Measurements from ENCODE around the gene GNPDA1. TPM values are rescaled to one million over a fixed set of nuclear protein-coding genes. Genes with fewer than 3 reads are reported as not detected.

GNPDA1 gene
- total and polyA plus RNA-seq, 4 donors = 8.0 to 15.0 (median 10.5) TPM

DNA sequence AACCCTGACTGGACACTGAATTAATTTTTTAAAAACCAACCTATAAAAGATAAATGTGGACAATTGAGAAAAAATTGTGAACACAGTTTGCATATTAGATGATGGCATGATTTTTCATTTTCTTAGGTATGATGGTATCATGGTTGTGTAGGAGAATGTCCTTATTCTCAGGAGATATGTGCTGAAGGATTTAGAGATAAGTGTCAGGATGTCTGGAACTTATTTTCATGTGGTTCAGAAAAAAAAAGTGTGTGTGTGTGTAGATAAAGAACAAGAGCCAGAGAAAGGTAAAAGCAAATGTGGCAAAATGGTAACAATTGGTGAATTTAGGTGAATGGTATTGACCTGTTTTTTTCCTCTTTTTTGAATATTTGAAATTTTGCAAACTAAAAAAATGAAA is 4.0 kb downstream of the GNPDA1 start:
- Histone ChIP-seq H3K4me3 (ENCODE audit: low read depth in 1 of 3, low read length in 3 of 3) (no peak overlapping the region), H3K9ac (ENCODE audit: low read depth in 1 of 2, low read length in 2 of 2) (no peak overlapping the region), H3K9me3 (ENCODE audit: control insufficient read depth in 4 of 4, low read length in 3 of 4) (no peaks in the 10 kb centered on the region), H3K36me3 (ENCODE audit: control insufficient read depth in 4 of 4, insufficient read depth in 3 of 4, low read depth in 1 of 4, low read length in 3 of 4) (peaks cover 3 to 23% (median 16%) of the 10 kb centered on the region in 4 donors), H3K27me3 (ENCODE audit: control insufficient read depth in 4 of 4, insufficient read depth in 4 of 4, low read length in 3 of 4) (no peaks in the 10 kb centered on the region), H3K27ac (ENCODE audit: low read depth in 1 of 2, low read length in 2 of 2) (no peak overlapping the region), H3K4me1 (ENCODE audit: control insufficient read depth in 4 of 4, insufficient read depth in 4 of 4, low read length in 3 of 4) (peaks cover 2 to 19% (median 8%) of the 10 kb centered on the region in 4 donors)
- no peak for DNase-seq (ENCODE audit: low spot score)
- TF ChIP-seq, protein P1, sequence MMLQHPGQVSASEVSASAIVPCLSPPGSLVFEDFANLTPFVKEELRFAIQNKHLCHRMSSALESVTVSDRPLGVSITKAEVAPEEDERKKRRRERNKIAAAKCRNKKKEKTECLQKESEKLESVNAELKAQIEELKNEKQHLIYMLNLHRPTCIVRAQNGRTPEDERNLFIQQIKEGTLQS (IDR thresholded peaks at IDR 0.05) = no peak
- TF ChIP-seq JUND (IDR thresholded peaks at IDR 0.05) (no peak), SP1 (IDR thresholded peaks at IDR 0.05) (no peak), TAF1 (conservative IDR thresholded peaks at IDR 0.05) (no peak), FOXA1 (IDR thresholded peaks at IDR 0.05) (no peak), GABPA (IDR thresholded peaks at IDR 0.05 in 1 of 2, conservative IDR thresholded peaks at IDR 0.05 in 1 of 2) (no peak), FOXA2 (IDR thresholded peaks at IDR 0.05) (no peak)
- TF ChIP-seq, protein P2, sequence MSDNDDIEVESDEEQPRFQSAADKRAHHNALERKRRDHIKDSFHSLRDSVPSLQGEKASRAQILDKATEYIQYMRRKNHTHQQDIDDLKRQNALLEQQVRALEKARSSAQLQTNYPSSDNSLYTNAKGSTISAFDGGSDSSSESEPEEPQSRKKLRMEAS (IDR thresholded peaks at IDR 0.05) = no peak
- TF ChIP-seq, protein P3, sequence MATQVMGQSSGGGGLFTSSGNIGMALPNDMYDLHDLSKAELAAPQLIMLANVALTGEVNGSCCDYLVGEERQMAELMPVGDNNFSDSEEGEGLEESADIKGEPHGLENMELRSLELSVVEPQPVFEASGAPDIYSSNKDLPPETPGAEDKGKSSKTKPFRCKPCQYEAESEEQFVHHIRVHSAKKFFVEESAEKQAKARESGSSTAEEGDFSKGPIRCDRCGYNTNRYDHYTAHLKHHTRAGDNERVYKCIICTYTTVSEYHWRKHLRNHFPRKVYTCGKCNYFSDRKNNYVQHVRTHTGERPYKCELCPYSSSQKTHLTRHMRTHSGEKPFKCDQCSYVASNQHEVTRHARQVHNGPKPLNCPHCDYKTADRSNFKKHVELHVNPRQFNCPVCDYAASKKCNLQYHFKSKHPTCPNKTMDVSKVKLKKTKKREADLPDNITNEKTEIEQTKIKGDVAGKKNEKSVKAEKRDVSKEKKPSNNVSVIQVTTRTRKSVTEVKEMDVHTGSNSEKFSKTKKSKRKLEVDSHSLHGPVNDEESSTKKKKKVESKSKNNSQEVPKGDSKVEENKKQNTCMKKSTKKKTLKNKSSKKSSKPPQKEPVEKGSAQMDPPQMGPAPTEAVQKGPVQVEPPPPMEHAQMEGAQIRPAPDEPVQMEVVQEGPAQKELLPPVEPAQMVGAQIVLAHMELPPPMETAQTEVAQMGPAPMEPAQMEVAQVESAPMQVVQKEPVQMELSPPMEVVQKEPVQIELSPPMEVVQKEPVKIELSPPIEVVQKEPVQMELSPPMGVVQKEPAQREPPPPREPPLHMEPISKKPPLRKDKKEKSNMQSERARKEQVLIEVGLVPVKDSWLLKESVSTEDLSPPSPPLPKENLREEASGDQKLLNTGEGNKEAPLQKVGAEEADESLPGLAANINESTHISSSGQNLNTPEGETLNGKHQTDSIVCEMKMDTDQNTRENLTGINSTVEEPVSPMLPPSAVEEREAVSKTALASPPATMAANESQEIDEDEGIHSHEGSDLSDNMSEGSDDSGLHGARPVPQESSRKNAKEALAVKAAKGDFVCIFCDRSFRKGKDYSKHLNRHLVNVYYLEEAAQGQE (IDR thresholded peaks at IDR 0.05) = no peak

DNA sequence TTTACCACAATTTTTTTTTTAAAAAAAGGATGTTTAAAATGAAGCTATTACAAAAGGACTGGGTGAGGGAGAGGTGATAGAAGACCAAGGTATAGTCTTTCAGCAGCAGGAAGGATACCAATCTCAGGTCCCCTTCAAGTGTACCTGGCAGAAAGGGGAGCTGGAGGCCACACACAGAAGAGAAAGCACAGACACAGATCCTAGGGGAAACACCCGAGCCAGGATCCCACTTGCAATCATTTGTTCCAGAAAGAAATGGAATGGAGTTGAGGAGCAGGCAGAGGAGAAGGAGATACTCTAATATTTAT is 5.6 kb downstream of the GNPDA1 start:
- no peak for DNase-seq (ENCODE audit: low spot score)
- TF ChIP-seq TAF1 (conservative IDR thresholded peaks at IDR 0.05) (no peak), JUND (IDR thresholded peaks at IDR 0.05) (no peak), FOXA2 (IDR thresholded peaks at IDR 0.05) (no peak), FOXA1 (IDR thresholded peaks at IDR 0.05) (no peak), RXRA (IDR thresholded peaks at IDR 0.05) (no peak), EGR1 (IDR thresholded peaks at IDR 0.05; ENCODE audit: low read depth in 2 of 2) (no peak), GABPA (IDR thresholded peaks at IDR 0.05 in 1 of 2, conservative IDR thresholded peaks at IDR 0.05 in 1 of 2) (no peak), SP1 (IDR thresholded peaks at IDR 0.05) (no peak), YY1 (IDR thresholded peaks at IDR 0.05) (no peak), HNF4G (IDR thresholded peaks at IDR 0.05) (no peak), HNF4A (conservative IDR thresholded peaks at IDR 0.05) (no peak)
- TF ChIP-seq, protein P1 (IDR thresholded peaks at IDR 0.05) = no peak
- TF ChIP-seq, protein P4, sequence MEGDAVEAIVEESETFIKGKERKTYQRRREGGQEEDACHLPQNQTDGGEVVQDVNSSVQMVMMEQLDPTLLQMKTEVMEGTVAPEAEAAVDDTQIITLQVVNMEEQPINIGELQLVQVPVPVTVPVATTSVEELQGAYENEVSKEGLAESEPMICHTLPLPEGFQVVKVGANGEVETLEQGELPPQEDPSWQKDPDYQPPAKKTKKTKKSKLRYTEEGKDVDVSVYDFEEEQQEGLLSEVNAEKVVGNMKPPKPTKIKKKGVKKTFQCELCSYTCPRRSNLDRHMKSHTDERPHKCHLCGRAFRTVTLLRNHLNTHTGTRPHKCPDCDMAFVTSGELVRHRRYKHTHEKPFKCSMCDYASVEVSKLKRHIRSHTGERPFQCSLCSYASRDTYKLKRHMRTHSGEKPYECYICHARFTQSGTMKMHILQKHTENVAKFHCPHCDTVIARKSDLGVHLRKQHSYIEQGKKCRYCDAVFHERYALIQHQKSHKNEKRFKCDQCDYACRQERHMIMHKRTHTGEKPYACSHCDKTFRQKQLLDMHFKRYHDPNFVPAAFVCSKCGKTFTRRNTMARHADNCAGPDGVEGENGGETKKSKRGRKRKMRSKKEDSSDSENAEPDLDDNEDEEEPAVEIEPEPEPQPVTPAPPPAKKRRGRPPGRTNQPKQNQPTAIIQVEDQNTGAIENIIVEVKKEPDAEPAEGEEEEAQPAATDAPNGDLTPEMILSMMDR (IDR thresholded peaks at IDR 0.05; ENCODE audit: low read depth, low read length, missing input control) = no peak
- TF ChIP-seq, protein P3 (IDR thresholded peaks at IDR 0.05) = no peak
- TF ChIP-seq, protein P2 (IDR thresholded peaks at IDR 0.05) = no peak
- Histone ChIP-seq H3K4me1 (ENCODE audit: control insufficient read depth in 4 of 4, insufficient read depth in 4 of 4, low read length in 3 of 4) (peaks cover 0 to 7% (median 2%) of the 10 kb centered on the region in 4 donors), H3K36me3 (ENCODE audit: control insufficient read depth in 4 of 4, insufficient read depth in 3 of 4, low read depth in 1 of 4, low read length in 3 of 4) (peaks cover 6 to 33% (median 26%) of the 10 kb centered on the region in 4 donors), H3K27me3 (ENCODE audit: control insufficient read depth in 4 of 4, insufficient read depth in 4 of 4, low read length in 3 of 4) (no peaks in the 10 kb centered on the region), H3K9ac (ENCODE audit: low read depth in 1 of 2, low read length in 2 of 2) (no peak overlapping the region), H3K27ac (ENCODE audit: low read depth in 1 of 2, low read length in 2 of 2) (no peak overlapping the region), H3K9me3 (ENCODE audit: control insufficient read depth in 4 of 4, low read length in 3 of 4) (no peaks in the 10 kb centered on the region), H3K4me3 (ENCODE audit: low read depth in 1 of 3, low read length in 3 of 3) (no peak overlapping the region)
- WGBS = 92% methylated on average over 1 of the region's 1 CpG
